Kidney (tissue), 14 donors: ENCODE measurements around the gene UAP1L1. TPM values are rescaled to one million over a fixed set of nuclear protein-coding genes. Genes with fewer than 3 reads are reported as not detected.

Experiments used
- DNase-seq, 5 donors: peaks; one replicate each; pipeline ENCODE4 v3.0.0-alpha.2; 2013 to 2020
- FAIRE-seq: peaks from 2 replicates; lab custom pipeline; 2012; peaks lifted over from hg19 to GRCh38; lab: Jason Lieb, UNC
- H3K27ac ChIP-seq, 2 donors: one replicate each; pipeline ENCODE4 v1.7.0; 2013; ENCODE audit warnings: low read depth in 2 of 2, low read length in 2 of 2, inconsistent platforms in 1 of 2
- H3K27me3 ChIP-seq: one replicate; pipeline ENCODE4 v1.7.1; 2013; ENCODE audit warnings: low read length, inconsistent platforms; ENCODE audit not compliant: control insufficient read depth, insufficient read depth
- H3K36me3 ChIP-seq, 3 donors: one replicate each; pipeline versions ENCODE4 v1.7.0 to v1.7.1; 2013; ENCODE audit warnings: low read length in 3 of 3, control low read depth in 1 of 3, inconsistent platforms in 1 of 3; ENCODE audit not compliant: insufficient read depth in 3 of 3, control insufficient read depth in 2 of 3
- H3K4me1 ChIP-seq, 3 donors: one replicate each; pipeline versions ENCODE4 v1.7.0 to v1.7.1; 2013; ENCODE audit warnings: low read length in 3 of 3, inconsistent platforms in 1 of 3, low read depth in 1 of 3; ENCODE audit not compliant: control insufficient read depth in 2 of 3, insufficient read depth in 2 of 3
- H3K4me3 ChIP-seq, 3 donors: one replicate each; pipeline versions ENCODE4 v1.7.0 to v1.8.1; 2013; ENCODE audit warnings: low read length in 3 of 3, control low read depth in 1 of 3, inconsistent platforms in 1 of 3
- H3K9ac ChIP-seq, 3 donors: one replicate each; pipeline versions ENCODE4 v1.7.0 to v1.7.1; 2013; ENCODE audit warnings: low read length in 3 of 3, control low read depth in 1 of 3, inconsistent platforms in 1 of 3
- H3K9me3 ChIP-seq, 3 donors: one replicate each; pipeline versions ENCODE4 v1.7.0 to v1.7.1; 2013; ENCODE audit warnings: low read length in 3 of 3, control low read depth in 1 of 3, inconsistent platforms in 1 of 3; ENCODE audit not compliant: control insufficient read depth in 2 of 3, insufficient read depth in 1 of 3
- CTCF ChIP-seq: IDR thresholded peaks from 3 replicates; pipeline ENCODE4 v1.5.1; 2012; ENCODE audit warnings: mild to moderate bottlenecking, moderate library complexity, borderline replicate concordance; ENCODE audit not compliant: insufficient read depth; ENCODE audit errors: extremely low read depth
- intact Hi-C: fragments of 100-400 bp; cut with DNase I; formaldehyde crosslinking; loops from one replicate; pipeline ENCODE4 v1.11.1; 2022
- polyA plus RNA-seq: library from polyadenylated mRNA; stranded (reverse); fragments of 350-450 nt; fragmentation: Illumina TruSeq; extraction: RNeasy Lipid Tissue Mini Kit (QIAGEN cat#74804); gene quantifications from one replicate; pipeline ENCODE4 v1.2.3, GENCODE V29; 2014; ENCODE audit warnings: low read depth, low replicate concordance; ENCODE audit not compliant: insufficient read depth
- total RNA-seq: library from RNA; stranded (reverse); fragmentation: NEBNext Ultra II Directional; extraction: Animal tissue kit (Norgen Biotek cat#: 25700); gene quantifications from one replicate; pipeline ENCODE4 v1.2.1, GENCODE V29; 2021
- donor health status: control.
- donor health status: control.
- donor health status: control.
- donor health status: control.
- donor health status: control.
- donor health status: DM: yes; HTN: yes; CAD: no.
- donor health status: Normal renal cell carcinoma (clear cell type).

UAP1L1 gene
- total and polyA plus RNA-seq, 2 donors from 2014 or later: 12.7 to 14.4 TPM

- DNase-seq: no peak
- Histone ChIP-seq H3K36me3 (no peaks in the 10 kb centered on the region), H3K27ac (peak overlapping the region in 1 of 2 donors; percentile 51), H3K27me3 (no peaks in the 10 kb centered on the region), H3K4me3 (peak overlapping the region in 2 of 3 donors; percentile 72 to 77), H3K9ac (no peak overlapping the region), H3K4me1 (peaks cover 0 to 16% (median 0%) of the 10 kb centered on the region in 3 donors), H3K9me3 (no peaks in the 10 kb centered on the region)
- TF ChIP-seq CTCF: no peak
- intact Hi-C loops: no loop called here
- FAIRE-seq: no peak
These were observed 52.9 kb downstream of the UAP1L1 start for GRCh38 chr9:137130176-137130755.

Other genes with a start within 250 kb of the UAP1L1 start
Only the 30 nearest of the 36 such genes appear.
- gene TRAF2, start 191.0 kb upstream of the UAP1L1 start, total RNA-seq: 16.9 TPM
- 11.4 TPM for gene TRAF2, start 191.0 kb upstream of the UAP1L1 start, polyA plus RNA-seq
- gene FBXW5, start 132.8 kb upstream of the UAP1L1 start, total RNA-seq: 97.2 TPM
- gene FBXW5, start 132.8 kb upstream of the UAP1L1 start, polyA plus RNA-seq: 92.5 TPM
- gene C8G, start 132.3 kb upstream of the UAP1L1 start, total RNA-seq: 1.9 TPM
- gene C8G, start 132.3 kb upstream of the UAP1L1 start, polyA plus RNA-seq: 2.1 TPM
- 42.9 TPM for gene LCN12, start 125.2 kb upstream of the UAP1L1 start, total RNA-seq
- 35.5 TPM for gene LCN12, start 125.2 kb upstream of the UAP1L1 start, polyA plus RNA-seq
- 236 TPM for gene PTGDS, start 100.0 kb upstream of the UAP1L1 start, total RNA-seq
- gene PTGDS, start 100.0 kb upstream of the UAP1L1 start, polyA plus RNA-seq: 709 TPM
- 1.4 TPM for gene LCNL1, start 94.5 kb upstream of the UAP1L1 start, total RNA-seq
- gene LCNL1, start 94.5 kb upstream of the UAP1L1 start, polyA plus RNA-seq: 0.54 TPM
- 54.2 TPM for gene PAXX, start 85.1 kb upstream of the UAP1L1 start, total RNA-seq
- gene PAXX, start 85.1 kb upstream of the UAP1L1 start, polyA plus RNA-seq: 80.9 TPM
- gene CLIC3, start 80.9 kb upstream of the UAP1L1 start, total RNA-seq: 4.0 TPM
- gene CLIC3, start 80.9 kb upstream of the UAP1L1 start, polyA plus RNA-seq: 2.1 TPM
- 72.1 TPM for gene ABCA2, start 49.3 kb upstream of the UAP1L1 start, total RNA-seq
- gene ABCA2, start 49.3 kb upstream of the UAP1L1 start, polyA plus RNA-seq: 39.2 TPM
- 0.60 TPM for gene FUT7, start 45.4 kb upstream of the UAP1L1 start, total RNA-seq
- gene FUT7, start 45.4 kb upstream of the UAP1L1 start, polyA plus RNA-seq: not detected
- 189 TPM for gene NPDC1, start 31.3 kb upstream of the UAP1L1 start, total RNA-seq
- 80.2 TPM for gene NPDC1, start 31.3 kb upstream of the UAP1L1 start, polyA plus RNA-seq
- gene ENTPD2, start 23.5 kb upstream of the UAP1L1 start, total RNA-seq: 9.3 TPM
- 5.5 TPM for gene ENTPD2, start 23.5 kb upstream of the UAP1L1 start, polyA plus RNA-seq
- gene SAPCD2, start 7.0 kb upstream of the UAP1L1 start, total RNA-seq: 2.3 TPM
- gene SAPCD2, start 7.0 kb upstream of the UAP1L1 start, polyA plus RNA-seq: 1.7 TPM
- 63.2 TPM for gene MAN1B1, start 9.5 kb downstream of the UAP1L1 start, total RNA-seq
- gene MAN1B1, start 9.5 kb downstream of the UAP1L1 start, polyA plus RNA-seq: 57.3 TPM
- 164 TPM for gene DPP7, start 37.2 kb downstream of the UAP1L1 start, total RNA-seq
- 205 TPM for gene DPP7, start 37.2 kb downstream of the UAP1L1 start, polyA plus RNA-seq
- gene GRIN1, start 61.6 kb downstream of the UAP1L1 start, total RNA-seq: 0.47 TPM
- gene GRIN1, start 61.6 kb downstream of the UAP1L1 start, polyA plus RNA-seq: not detected
- gene LRRC26, start 92.5 kb downstream of the UAP1L1 start, total RNA-seq: 0.25 TPM
- not detected for gene LRRC26, start 92.5 kb downstream of the UAP1L1 start, polyA plus RNA-seq
- gene TMEM210, start 94.5 kb downstream of the UAP1L1 start, total RNA-seq: not detected
- not detected for gene TMEM210, start 94.5 kb downstream of the UAP1L1 start, polyA plus RNA-seq
- 57.2 TPM for gene ANAPC2, start 111.0 kb downstream of the UAP1L1 start, total RNA-seq
- gene ANAPC2, start 111.0 kb downstream of the UAP1L1 start, polyA plus RNA-seq: 19.9 TPM
- gene SSNA1, start 111.2 kb downstream of the UAP1L1 start, total RNA-seq: 52.5 TPM
- gene SSNA1, start 111.2 kb downstream of the UAP1L1 start, polyA plus RNA-seq: 131 TPM
- gene TPRN, start 123.2 kb downstream of the UAP1L1 start, total RNA-seq: 49.5 TPM
- gene TPRN, start 123.2 kb downstream of the UAP1L1 start, polyA plus RNA-seq: 47.2 TPM
- gene TMEM203, start 128.1 kb downstream of the UAP1L1 start, total RNA-seq: 36.3 TPM
- 53.5 TPM for gene TMEM203, start 128.1 kb downstream of the UAP1L1 start, polyA plus RNA-seq
- 17.8 TPM for gene NDOR1, start 128.2 kb downstream of the UAP1L1 start, total RNA-seq
- 5.9 TPM for gene NDOR1, start 128.2 kb downstream of the UAP1L1 start, polyA plus RNA-seq
- 7.0 TPM for gene RNF208, start 144.7 kb downstream of the UAP1L1 start, total RNA-seq
- gene RNF208, start 144.7 kb downstream of the UAP1L1 start, polyA plus RNA-seq: 22.8 TPM
- 0.94 TPM for gene CYSRT1, start 147.7 kb downstream of the UAP1L1 start, total RNA-seq
- gene CYSRT1, start 147.7 kb downstream of the UAP1L1 start, polyA plus RNA-seq: 1.3 TPM
- 0.85 TPM for gene RNF224, start 150.0 kb downstream of the UAP1L1 start, total RNA-seq
- 0.80 TPM for gene RNF224, start 150.0 kb downstream of the UAP1L1 start, polyA plus RNA-seq
- 0.13 TPM for gene SLC34A3, start 153.4 kb downstream of the UAP1L1 start, total RNA-seq
- gene SLC34A3, start 153.4 kb downstream of the UAP1L1 start, polyA plus RNA-seq: 36.0 TPM
- 258 TPM for gene TUBB4B, start 163.8 kb downstream of the UAP1L1 start, total RNA-seq
- gene TUBB4B, start 163.8 kb downstream of the UAP1L1 start, polyA plus RNA-seq: 394 TPM
- 0.38 TPM for gene STPG3, start 173.8 kb downstream of the UAP1L1 start, total RNA-seq
- not detected for gene STPG3, start 173.8 kb downstream of the UAP1L1 start, polyA plus RNA-seq
- gene NELFB, start 177.8 kb downstream of the UAP1L1 start, total RNA-seq: 57.3 TPM
- gene NELFB, start 177.8 kb downstream of the UAP1L1 start, polyA plus RNA-seq: 43.8 TPM